ENCODE measurements around the gene GPHN. TPM values are rescaled to one million over a fixed set of nuclear protein-coding genes. Genes with fewer than 3 reads are reported as not detected.

The GPHN gene
- total and polyA plus RNA-seq, 4 experiments from 2014 or later, result 9.0 to 18.8 (median 14.9) TPM

DNA sequence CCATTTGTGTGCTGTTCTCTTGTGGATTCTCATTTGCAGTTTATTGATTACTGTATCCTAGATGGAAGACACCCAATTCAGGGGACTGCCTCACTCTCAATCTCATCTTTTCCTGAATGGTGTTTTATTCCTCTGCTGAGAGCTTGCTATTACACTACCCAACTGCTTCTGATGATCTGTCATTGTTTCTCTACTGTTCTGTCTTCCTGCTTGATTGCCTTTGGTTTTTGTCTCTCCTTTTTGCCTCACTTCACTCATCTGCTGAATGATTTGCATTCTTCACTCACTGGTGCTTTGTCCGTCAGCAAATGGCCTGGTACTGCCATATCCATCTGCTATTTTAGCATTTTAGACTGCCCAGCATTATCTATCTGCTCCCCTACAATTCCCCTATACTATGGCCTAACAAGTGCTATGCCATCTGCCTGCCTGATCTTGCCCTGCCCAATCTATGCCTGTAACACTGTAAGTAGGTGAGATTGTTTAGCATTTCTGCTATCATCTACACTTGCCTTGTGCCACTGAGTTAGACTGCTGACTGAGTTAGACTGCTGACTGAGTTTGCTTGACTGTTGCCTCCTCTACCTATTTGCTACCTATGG is 335.1 kb downstream of the GPHN start:
- CTCF ChIA-PET (ENCODE audit: partially characterized antibody), result no interaction called here
- peak overlapping the region in 1 of 7 donors; percentile 47 for H3K27ac Mint-ChIP-seq
- no peaks in the 10 kb centered on the region for H3K27me3 ChIP-seq (ENCODE audit: insufficient read depth, low read length)
- POLR2A ChIA-PET (ENCODE audit: partially characterized antibody), result no interaction called here
- H3K9me3 ChIP-seq (ENCODE audit: control insufficient read depth in 1 of 2, low read length in 2 of 2), result no peaks in the 10 kb centered on the region
- peaks cover 0 to 3% (median 0%) of the 10 kb centered on the region in 4 donors for H3K4me1 Mint-ChIP-seq
- H3K27me3 Mint-ChIP-seq, result no peaks in the 10 kb centered on the region
- no peaks in the 10 kb centered on the region for H3K9me3 Mint-ChIP-seq
- intact Hi-C loops (cut with micrococcal nuclease), result no loop called here
- H3K36me3 Mint-ChIP-seq, result no peaks in the 10 kb centered on the region
- no peak overlapping the region for H3K4me3 Mint-ChIP-seq
- H3K4me3 ChIP-seq (ENCODE audit: low read length in 2 of 2), result no peak overlapping the region
- no peaks in the 10 kb centered on the region for H3K36me3 ChIP-seq (ENCODE audit: insufficient read depth, low read length)
- no peak for DNase-seq
- H3K27ac ChIP-seq (ENCODE audit: low read depth, low read length), result no peak overlapping the region
- no peaks in the 10 kb centered on the region for H3K4me1 ChIP-seq (ENCODE audit: insufficient read depth, low read length)

DNA sequence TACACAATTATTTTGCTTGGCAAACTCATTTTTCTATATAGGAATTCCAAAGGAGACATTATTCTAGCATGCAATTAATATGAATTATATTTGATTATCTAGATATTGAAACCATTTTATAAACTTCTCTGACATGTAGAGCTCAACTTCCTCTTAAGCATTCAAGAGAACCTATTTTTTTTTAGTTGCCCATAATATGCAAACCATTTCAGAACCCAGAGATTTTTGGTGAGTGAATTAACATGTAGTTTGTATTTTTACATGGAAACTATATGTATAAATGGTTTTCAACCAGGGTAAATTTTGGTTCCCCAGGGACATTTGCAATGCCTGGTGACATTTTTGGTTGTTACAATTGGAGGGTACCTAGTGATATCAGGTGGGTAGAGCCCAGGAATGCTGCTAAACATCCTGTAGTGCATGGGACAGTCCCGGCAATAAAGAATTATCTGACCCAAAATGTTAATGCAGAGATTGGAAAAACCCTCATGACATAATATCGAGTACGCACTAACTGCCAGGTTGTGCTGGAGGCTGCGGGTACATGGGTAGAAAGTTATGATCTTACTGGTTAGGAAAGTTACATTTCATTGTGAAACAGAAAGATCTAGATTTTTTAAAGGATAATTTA is 342.4 kb downstream of the GPHN start:
- Mint-ChIP-seq H3K27me3 (no peaks in the 10 kb centered on the region), H3K4me3 (no peak overlapping the region), H3K36me3 (peaks cover 15 to 25% of the 10 kb centered on the region in 2 donors), H3K4me1 (no peaks in the 10 kb centered on the region), H3K27ac (no peak overlapping the region), H3K9me3 (peaks cover 0 to 11% (median 6%) of the 10 kb centered on the region in 8 donors)
- no peaks in the 10 kb centered on the region for H3K9me3 ChIP-seq (ENCODE audit: control insufficient read depth in 1 of 2, low read length in 2 of 2)
- H3K27ac ChIP-seq (ENCODE audit: low read depth, low read length), result no peak overlapping the region
- POLR2A ChIA-PET (ENCODE audit: partially characterized antibody), result no interaction called here
- H3K4me1 ChIP-seq (ENCODE audit: insufficient read depth, low read length), result no peaks in the 10 kb centered on the region
- H3K27me3 ChIP-seq (ENCODE audit: insufficient read depth, low read length), result no peaks in the 10 kb centered on the region
- no peaks in the 10 kb centered on the region for H3K36me3 ChIP-seq (ENCODE audit: insufficient read depth, low read length)
- intact Hi-C loops (cut with micrococcal nuclease), result no loop called here
- DNase-seq, result no peak
- H3K4me3 ChIP-seq (ENCODE audit: low read length in 2 of 2), result no peak overlapping the region
- CTCF ChIA-PET (ENCODE audit: partially characterized antibody), result no interaction called here

DNA sequence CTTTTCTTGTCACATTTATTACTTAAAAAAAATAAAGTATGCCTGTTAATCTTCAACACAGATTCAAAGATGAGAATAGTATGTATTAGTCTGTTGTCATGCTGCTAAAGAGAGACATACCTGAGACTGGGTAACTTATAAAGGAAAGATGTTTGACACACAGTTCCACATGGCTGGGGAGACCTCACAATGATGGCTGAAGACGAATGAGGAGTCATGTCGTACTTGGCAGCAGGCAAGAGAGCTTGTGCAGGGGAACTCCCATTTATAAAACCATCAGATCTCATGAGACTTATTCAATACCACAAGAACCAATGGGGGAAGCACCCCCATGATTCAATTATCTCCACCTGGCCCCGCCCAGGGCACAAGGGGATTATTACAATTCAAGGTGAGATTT is 345.4 kb downstream of the GPHN start:
- no peak for DNase-seq
- no peak overlapping the region for H3K4me3 ChIP-seq (ENCODE audit: low read length in 2 of 2)
- ChIA-PET POLR2A (ENCODE audit: partially characterized antibody) (no interaction called here), CTCF (ENCODE audit: partially characterized antibody) (no interaction called here)
- Mint-ChIP-seq H3K36me3 (peaks cover 23 to 42% of the 10 kb centered on the region in 2 donors), H3K27me3 (no peaks in the 10 kb centered on the region), H3K4me1 (no peaks in the 10 kb centered on the region), H3K9me3 (peaks cover 0 to 23% (median 10%) of the 10 kb centered on the region in 8 donors), H3K27ac (no peak overlapping the region), H3K4me3 (no peak overlapping the region)
- no peaks in the 10 kb centered on the region for H3K27me3 ChIP-seq (ENCODE audit: insufficient read depth, low read length)
- no peaks in the 10 kb centered on the region for H3K9me3 ChIP-seq (ENCODE audit: control insufficient read depth in 1 of 2, low read length in 2 of 2)
- intact Hi-C loops (cut with micrococcal nuclease), result no loop called here
- H3K4me1 ChIP-seq (ENCODE audit: insufficient read depth, low read length), result no peaks in the 10 kb centered on the region
- H3K36me3 ChIP-seq (ENCODE audit: insufficient read depth, low read length), result no peaks in the 10 kb centered on the region
- no peak overlapping the region for H3K27ac ChIP-seq (ENCODE audit: low read depth, low read length)

- H3K4me3 Mint-ChIP-seq, result no peak overlapping the region
- CTCF ChIA-PET (ENCODE audit: partially characterized antibody), result no interaction called here
- H3K27me3 Mint-ChIP-seq, result no peaks in the 10 kb centered on the region
Measured at GRCh38 chr14:66857867-66858266, 349.9 kb downstream of the GPHN start.

GRCh38 chr14:66859063-66859671 is 351.2 kb downstream of the GPHN start:
- no peak overlapping the region for H3K27ac ChIP-seq (ENCODE audit: low read depth, low read length)

More at GRCh38 chr14:66857867-66858266, 349.9 kb downstream of the GPHN start:
- Histone ChIP-seq H3K27me3 (ENCODE audit: insufficient read depth, low read length) (no peaks in the 10 kb centered on the region), H3K4me3 (ENCODE audit: low read length in 2 of 2) (no peak overlapping the region), H3K27ac (ENCODE audit: low read depth, low read length) (no peak overlapping the region), H3K9me3 (ENCODE audit: control insufficient read depth in 1 of 2, low read length in 2 of 2) (no peaks in the 10 kb centered on the region), H3K4me1 (ENCODE audit: insufficient read depth, low read length) (no peaks in the 10 kb centered on the region), H3K36me3 (ENCODE audit: insufficient read depth, low read length) (no peaks in the 10 kb centered on the region)
- H3K4me1 Mint-ChIP-seq, result no peaks in the 10 kb centered on the region
- peaks cover 0 to 44% (median 34%) of the 10 kb centered on the region in 8 donors for H3K9me3 Mint-ChIP-seq
- intact Hi-C loops (cut with micrococcal nuclease), result no loop called here
- H3K36me3 Mint-ChIP-seq, result peaks cover 19 to 38% of the 10 kb centered on the region in 2 donors
- DNase-seq, result no peak
- no peak overlapping the region for H3K27ac Mint-ChIP-seq
- POLR2A ChIA-PET (ENCODE audit: partially characterized antibody), result no interaction called here

DNA sequence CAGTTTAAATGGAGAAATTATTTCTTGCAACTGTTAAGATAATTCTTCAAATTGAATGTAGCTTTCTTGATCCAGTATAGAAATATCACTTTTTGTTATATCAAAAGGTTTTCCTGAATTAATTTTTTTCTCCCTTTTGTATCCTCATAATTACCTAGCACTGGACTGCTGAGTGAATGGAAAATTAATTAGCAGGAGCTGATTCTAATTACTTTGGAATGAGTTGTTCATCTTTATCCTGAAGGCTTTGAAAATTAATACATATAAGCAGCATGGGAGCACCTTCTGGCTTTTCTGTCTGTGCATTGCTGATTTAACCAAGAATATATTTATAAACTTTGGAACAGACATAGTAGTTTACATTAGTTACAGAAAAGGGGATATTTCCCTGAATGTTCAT is 373.6 kb downstream of the GPHN start:
- POLR2A ChIA-PET (ENCODE audit: partially characterized antibody), result no interaction called here
- CTCF ChIA-PET (ENCODE audit: partially characterized antibody), result no interaction called here
- no peaks in the 10 kb centered on the region for H3K36me3 ChIP-seq (ENCODE audit: insufficient read depth, low read length)

More at GRCh38 chr14:66859063-66859671, 351.2 kb downstream of the GPHN start:
- H3K27me3 Mint-ChIP-seq, result no peaks in the 10 kb centered on the region
- H3K4me3 Mint-ChIP-seq, result no peak overlapping the region
- H3K4me3 ChIP-seq (ENCODE audit: low read length in 2 of 2), result no peak overlapping the region
- H3K36me3 Mint-ChIP-seq, result peaks cover 11 to 28% of the 10 kb centered on the region in 2 donors
- CTCF ChIA-PET (ENCODE audit: partially characterized antibody), result no interaction called here
- POLR2A ChIA-PET (ENCODE audit: partially characterized antibody), result no interaction called here
- H3K9me3 Mint-ChIP-seq, result peaks cover 0 to 47% (median 37%) of the 10 kb centered on the region in 8 donors
- no peaks in the 10 kb centered on the region for H3K27me3 ChIP-seq (ENCODE audit: insufficient read depth, low read length)
- no peak overlapping the region for H3K27ac Mint-ChIP-seq
- no peak for DNase-seq
- no peaks in the 10 kb centered on the region for H3K9me3 ChIP-seq (ENCODE audit: control insufficient read depth in 1 of 2, low read length in 2 of 2)
- intact Hi-C loops (cut with micrococcal nuclease), result no loop called here
- H3K4me1 ChIP-seq (ENCODE audit: insufficient read depth, low read length), result no peaks in the 10 kb centered on the region
- no peaks in the 10 kb centered on the region for H3K4me1 Mint-ChIP-seq
- H3K36me3 ChIP-seq (ENCODE audit: insufficient read depth, low read length), result no peaks in the 10 kb centered on the region

DNA sequence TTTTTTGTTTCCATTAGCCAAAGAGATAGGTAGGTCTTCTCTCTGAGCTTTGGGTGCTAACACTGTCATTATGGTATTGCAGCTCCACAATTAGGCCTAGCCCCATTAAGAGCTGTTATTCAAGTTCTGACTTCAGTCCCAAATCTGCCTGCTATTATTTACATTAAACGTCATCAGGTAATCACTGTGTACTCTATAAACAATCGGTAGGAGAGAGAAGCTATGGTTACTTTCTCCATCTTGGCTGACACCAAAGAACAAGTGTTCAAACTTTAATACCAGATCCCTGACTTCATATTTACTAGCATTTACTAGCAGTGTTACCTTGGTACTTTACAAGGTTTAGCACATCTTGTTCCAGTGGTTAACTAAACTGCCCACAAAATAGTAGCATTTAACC is 376.2 kb downstream of the GPHN start:
- no peak overlapping the region for H3K4me3 Mint-ChIP-seq
- POLR2A ChIA-PET (ENCODE audit: partially characterized antibody), result no interaction called here
- intact Hi-C loops (cut with micrococcal nuclease), result no loop called here

More for the DNA sequence above, 373.6 kb downstream of the GPHN start:
- no peaks in the 10 kb centered on the region for H3K4me1 ChIP-seq (ENCODE audit: insufficient read depth, low read length)
- no peak overlapping the region for H3K27ac ChIP-seq (ENCODE audit: low read depth, low read length)
- intact Hi-C loops (cut with micrococcal nuclease), result no loop called here
- H3K4me3 Mint-ChIP-seq, result no peak overlapping the region
- no peak overlapping the region for H3K4me3 ChIP-seq (ENCODE audit: low read length in 2 of 2)
- H3K36me3 Mint-ChIP-seq, result peaks cover 22 to 52% of the 10 kb centered on the region in 2 donors
- H3K27me3 ChIP-seq (ENCODE audit: insufficient read depth, low read length), result no peaks in the 10 kb centered on the region
- no peaks in the 10 kb centered on the region for H3K27me3 Mint-ChIP-seq
- no peaks in the 10 kb centered on the region for H3K4me1 Mint-ChIP-seq
- H3K9me3 Mint-ChIP-seq, result peaks cover 0 to 53% (median 26%) of the 10 kb centered on the region in 8 donors
- H3K9me3 ChIP-seq (ENCODE audit: control insufficient read depth in 1 of 2, low read length in 2 of 2), result no peaks in the 10 kb centered on the region
- no peak for DNase-seq
- no peak overlapping the region for H3K27ac Mint-ChIP-seq

More for the DNA sequence above, 376.2 kb downstream of the GPHN start:
- Histone ChIP-seq H3K4me3 (ENCODE audit: low read length in 2 of 2) (no peak overlapping the region), H3K4me1 (ENCODE audit: insufficient read depth, low read length) (no peaks in the 10 kb centered on the region), H3K9me3 (ENCODE audit: control insufficient read depth in 1 of 2, low read length in 2 of 2) (no peaks in the 10 kb centered on the region), H3K36me3 (ENCODE audit: insufficient read depth, low read length) (no peaks in the 10 kb centered on the region), H3K27ac (ENCODE audit: low read depth, low read length) (no peak overlapping the region), H3K27me3 (ENCODE audit: insufficient read depth, low read length) (no peaks in the 10 kb centered on the region)
- Mint-ChIP-seq H3K36me3 (peaks cover 28 to 56% of the 10 kb centered on the region in 2 donors), H3K9me3 (peaks cover 3 to 46% (median 26%) of the 10 kb centered on the region in 8 donors), H3K27me3 (no peaks in the 10 kb centered on the region), H3K4me1 (no peaks in the 10 kb centered on the region), H3K27ac (no peak overlapping the region)
- DNase-seq, result no peak
- CTCF ChIA-PET (ENCODE audit: partially characterized antibody), result no interaction called here

Measured in CD4-positive, alpha-beta memory T cell (primary cell).